ENCODE measurements around the gene HIVEP3.

The HIVEP3 gene

DNA sequence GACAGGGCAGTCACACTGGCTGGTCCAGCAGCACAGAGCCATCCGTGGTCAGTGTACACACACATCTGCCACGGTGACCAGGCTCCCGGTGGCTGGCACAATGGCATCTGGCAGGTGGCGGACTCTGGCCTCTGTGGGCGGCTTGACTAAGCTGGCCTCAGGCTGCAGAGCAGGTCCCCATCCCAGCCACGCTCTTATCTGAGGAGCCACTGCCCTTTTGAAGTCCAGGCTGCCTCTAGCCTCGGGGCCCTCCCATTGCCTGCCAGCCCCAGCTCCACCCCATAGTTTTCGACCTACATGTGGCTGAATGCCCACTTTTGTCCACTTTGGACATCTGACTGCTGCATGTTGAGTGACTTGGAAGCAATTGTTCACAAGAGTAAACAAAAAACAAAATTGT lies 404.3 kb downstream of the HIVEP3 start:
- H3K4me1 Mint-ChIP-seq: peaks cover 17% of the 10 kb centered on the region
- DNase-seq (no peak), ATAC-seq (no peak)

DNA sequence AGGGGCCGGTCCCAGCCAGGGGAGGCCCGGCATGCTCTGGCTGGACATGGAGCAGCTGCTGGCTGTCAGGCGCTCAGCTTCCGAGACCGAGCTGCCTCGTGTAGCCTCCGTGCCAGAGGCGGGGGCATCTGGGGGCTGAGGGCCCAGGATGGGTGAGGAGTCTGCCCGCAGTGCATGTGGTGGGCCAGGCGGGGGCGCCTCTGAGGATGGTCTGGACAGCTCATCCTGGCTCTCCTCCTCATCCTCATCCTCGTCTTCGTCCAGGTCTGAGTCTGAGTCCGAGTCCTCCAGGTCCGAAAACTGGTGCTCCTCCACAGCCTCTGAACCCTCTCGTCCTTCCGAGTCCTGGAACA lies 405.4 kb downstream of the HIVEP3 start:
- peaks cover 17% of the 10 kb centered on the region for H3K4me1 Mint-ChIP-seq
- no peaks in the 10 kb centered on the region for H3K9me3 Mint-ChIP-seq
- no peaks in the 10 kb centered on the region for H3K27me3 Mint-ChIP-seq
- ATAC-seq (no peak), DNase-seq (no peak)
- no peak overlapping the region for H3K4me3 Mint-ChIP-seq
- no peak overlapping the region for H3K27ac Mint-ChIP-seq

More for the DNA sequence above, 404.3 kb downstream of the HIVEP3 start:
- H3K4me3 Mint-ChIP-seq: no peak overlapping the region
- no peak overlapping the region for H3K27ac Mint-ChIP-seq
- H3K27me3 Mint-ChIP-seq: no peaks in the 10 kb centered on the region
- H3K9me3 Mint-ChIP-seq: no peaks in the 10 kb centered on the region

DNA sequence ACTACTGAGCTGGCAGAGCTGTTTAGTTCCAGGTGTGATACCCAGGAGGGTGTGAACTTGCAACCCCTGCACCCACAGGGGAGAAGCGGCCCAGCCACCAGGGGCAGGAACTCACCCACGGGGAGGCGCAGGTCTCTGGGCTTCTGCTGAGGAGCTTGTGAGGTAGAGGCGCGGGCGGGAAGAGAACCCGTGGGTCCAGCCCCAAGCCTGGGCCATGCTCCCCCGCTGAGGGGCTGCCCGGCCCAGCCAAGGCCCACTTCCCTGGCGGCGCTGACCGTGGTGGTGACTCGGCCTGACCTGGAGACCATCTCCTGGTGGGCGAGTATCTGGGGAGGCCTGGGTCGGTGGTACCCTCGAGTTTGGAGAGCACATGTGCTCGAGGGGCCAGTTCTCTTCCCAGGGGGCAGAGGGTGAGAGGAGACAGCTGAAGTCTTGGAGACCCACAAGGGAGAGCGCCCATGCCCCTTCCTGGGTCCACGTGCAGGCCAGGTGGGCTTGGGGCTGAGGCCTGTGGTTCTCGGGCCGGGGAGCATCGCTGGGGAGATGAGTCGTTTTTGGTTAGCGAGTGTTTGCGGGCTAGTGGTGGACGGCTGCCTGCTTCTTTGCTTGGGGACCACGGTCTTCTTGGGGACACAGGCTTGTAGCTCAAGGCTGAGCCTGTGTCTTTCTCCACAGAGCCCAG lies 405.9 kb downstream of the HIVEP3 start:
- no peaks in the 10 kb centered on the region for H3K27me3 Mint-ChIP-seq
- H3K4me3 Mint-ChIP-seq: no peak overlapping the region
- no peak for DNase-seq
- no peak overlapping the region for H3K27ac Mint-ChIP-seq
- peaks cover 17% of the 10 kb centered on the region for H3K4me1 Mint-ChIP-seq
- H3K9me3 Mint-ChIP-seq: no peaks in the 10 kb centered on the region
- no peak for ATAC-seq

DNA sequence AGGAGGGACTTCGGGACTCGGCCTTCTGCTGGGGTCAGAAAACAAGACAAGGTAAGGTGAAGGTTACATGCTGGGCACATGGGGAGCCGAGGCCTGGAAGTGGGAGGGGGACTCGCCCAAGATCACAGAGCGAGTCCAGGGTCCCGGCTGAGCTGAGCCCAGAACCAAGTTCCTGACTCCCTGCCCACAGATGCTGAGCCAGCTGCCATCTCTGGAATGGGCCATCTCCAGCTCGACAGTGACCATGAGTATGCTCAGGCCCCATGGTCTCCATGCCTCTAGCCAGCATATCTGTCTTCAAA lies 407.5 kb downstream of the HIVEP3 start:
- no peak overlapping the region for H3K4me3 Mint-ChIP-seq
- H3K4me1 Mint-ChIP-seq: peaks cover 8% of the 10 kb centered on the region
- no peaks in the 10 kb centered on the region for H3K9me3 Mint-ChIP-seq
- DNase-seq (no peak), ATAC-seq (no peak)
- H3K27me3 Mint-ChIP-seq: no peaks in the 10 kb centered on the region
- peak overlapping the region in 1 of 2 donors; percentile 4 for H3K27ac Mint-ChIP-seq

DNA sequence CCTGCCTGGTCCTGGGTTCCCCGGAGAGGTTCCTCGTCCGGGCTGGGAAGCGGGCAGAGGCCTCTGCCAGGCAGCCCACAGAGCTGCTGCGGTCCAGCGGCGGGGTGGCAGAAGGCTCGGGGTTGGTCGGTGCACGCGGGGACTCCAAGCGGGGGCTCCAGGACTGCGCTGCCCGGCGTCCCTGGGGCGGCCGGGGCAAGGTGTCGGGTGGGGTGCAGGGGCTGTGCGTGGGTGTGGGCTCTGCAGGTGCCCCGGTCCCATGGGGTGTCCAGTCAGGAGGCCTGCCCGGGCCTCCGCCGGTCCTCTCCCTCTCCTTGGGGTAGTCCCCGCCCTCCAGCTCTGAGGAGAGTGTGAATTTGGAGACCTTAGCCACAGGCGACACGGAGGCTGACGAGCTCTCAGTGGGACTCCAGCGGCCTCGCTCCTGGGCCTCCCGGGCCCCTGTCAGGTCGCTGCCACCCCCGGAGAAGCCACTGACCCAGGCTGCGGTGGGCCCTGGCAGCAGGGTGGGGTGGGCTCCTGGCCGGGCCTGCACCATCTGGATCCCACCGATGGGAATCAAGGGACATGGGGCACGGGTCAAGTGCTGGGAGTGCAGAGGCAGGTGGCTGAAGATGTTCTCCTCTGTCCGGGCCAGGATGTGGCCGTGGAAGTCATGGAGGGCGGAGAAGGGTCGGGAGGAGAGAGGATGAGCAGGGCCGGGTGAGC lies 408.0 kb downstream of the HIVEP3 start:
- ATAC-seq (peak; percentile 68), DNase-seq (no peak)
- no peak overlapping the region for H3K4me3 Mint-ChIP-seq
- peaks cover 6% of the 10 kb centered on the region for H3K4me1 Mint-ChIP-seq
- no peaks in the 10 kb centered on the region for H3K9me3 Mint-ChIP-seq
- H3K27me3 Mint-ChIP-seq: no peaks in the 10 kb centered on the region
- H3K27ac Mint-ChIP-seq: peak overlapping the region in 1 of 2 donors; percentile 4

DNA sequence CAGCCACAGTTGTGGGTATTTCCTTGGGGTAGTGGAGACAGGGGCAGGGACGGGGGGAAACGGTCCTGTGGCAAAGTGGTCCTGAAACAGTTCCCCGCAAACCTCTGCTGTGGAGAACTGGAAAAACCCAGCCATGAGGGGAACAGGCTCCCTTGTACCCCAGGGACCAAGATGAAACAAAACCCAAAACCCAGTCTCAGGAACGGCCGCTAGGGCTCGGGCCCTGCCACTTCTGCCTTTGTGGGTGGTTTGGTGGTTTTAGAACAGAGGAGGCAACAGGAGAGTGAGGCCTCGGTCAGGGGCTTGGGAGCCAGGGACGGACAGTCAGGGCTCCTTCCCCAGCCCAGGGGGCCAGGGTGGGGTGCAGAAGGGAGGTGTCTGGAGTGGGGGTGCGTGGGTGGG lies 409.5 kb downstream of the HIVEP3 start:
- Mint-ChIP-seq H3K4me1 (peaks cover 16% of the 10 kb centered on the region), H3K27me3 (no peaks in the 10 kb centered on the region), H3K27ac (no peak overlapping the region), H3K9me3 (no peaks in the 10 kb centered on the region), H3K4me3 (no peak overlapping the region)
- DNase-seq: no peak
- no peak for ATAC-seq

DNA sequence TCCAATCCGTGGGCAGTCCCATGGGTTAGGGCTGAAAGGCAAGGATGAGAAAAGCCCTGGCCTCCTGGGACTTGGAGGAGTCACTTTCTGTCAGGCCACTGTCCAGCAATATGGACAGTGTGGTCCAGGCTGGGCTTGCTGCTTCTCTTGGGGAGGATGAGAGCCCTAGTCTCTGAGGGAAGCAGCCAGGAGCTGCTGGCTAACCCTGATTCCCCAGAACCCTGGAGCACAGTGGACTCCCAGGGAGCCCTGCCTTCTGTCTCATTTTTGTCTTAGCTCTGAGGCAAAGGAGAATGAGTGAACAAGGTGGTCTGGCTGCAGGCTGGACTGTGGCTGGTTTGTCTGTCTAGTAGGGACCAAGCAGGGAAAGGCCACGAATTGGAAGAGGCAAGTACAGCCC lies 410.4 kb downstream of the HIVEP3 start:
- H3K4me1 Mint-ChIP-seq: peaks cover 20% of the 10 kb centered on the region
- ATAC-seq (no peak), DNase-seq (no peak)
- no peaks in the 10 kb centered on the region for H3K27me3 Mint-ChIP-seq
- H3K9me3 Mint-ChIP-seq: no peaks in the 10 kb centered on the region
- H3K4me3 Mint-ChIP-seq: no peak overlapping the region
- H3K27ac Mint-ChIP-seq: no peak overlapping the region

DNA sequence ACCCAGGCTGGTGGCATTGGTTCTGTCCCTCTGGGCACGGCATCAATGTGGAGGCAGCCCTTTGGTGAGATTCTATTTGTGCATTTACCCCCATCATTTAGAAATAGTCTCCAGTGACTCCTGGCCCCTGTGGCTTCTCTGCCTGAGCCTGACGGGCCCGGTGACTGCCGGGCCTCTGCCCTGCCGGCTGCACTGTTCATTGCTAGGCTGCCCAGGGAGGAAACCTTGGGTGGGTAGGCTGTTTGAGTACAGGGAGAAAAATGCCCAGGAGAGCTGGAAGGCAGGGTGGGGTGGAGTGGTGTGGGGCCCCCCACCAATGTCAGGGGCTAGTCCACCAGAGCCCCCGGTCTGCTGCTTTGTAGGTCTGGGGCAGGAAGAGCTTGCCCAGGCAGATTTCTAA lies 410.9 kb downstream of the HIVEP3 start:
- no peaks in the 10 kb centered on the region for H3K9me3 Mint-ChIP-seq
- DNase-seq: no peak
- no peaks in the 10 kb centered on the region for H3K27me3 Mint-ChIP-seq
- H3K27ac Mint-ChIP-seq: peak overlapping the region in 1 of 2 donors; percentile 75
- H3K4me3 Mint-ChIP-seq: no peak overlapping the region
- H3K4me1 Mint-ChIP-seq: peaks cover 20% of the 10 kb centered on the region
- ATAC-seq: no peak

DNA sequence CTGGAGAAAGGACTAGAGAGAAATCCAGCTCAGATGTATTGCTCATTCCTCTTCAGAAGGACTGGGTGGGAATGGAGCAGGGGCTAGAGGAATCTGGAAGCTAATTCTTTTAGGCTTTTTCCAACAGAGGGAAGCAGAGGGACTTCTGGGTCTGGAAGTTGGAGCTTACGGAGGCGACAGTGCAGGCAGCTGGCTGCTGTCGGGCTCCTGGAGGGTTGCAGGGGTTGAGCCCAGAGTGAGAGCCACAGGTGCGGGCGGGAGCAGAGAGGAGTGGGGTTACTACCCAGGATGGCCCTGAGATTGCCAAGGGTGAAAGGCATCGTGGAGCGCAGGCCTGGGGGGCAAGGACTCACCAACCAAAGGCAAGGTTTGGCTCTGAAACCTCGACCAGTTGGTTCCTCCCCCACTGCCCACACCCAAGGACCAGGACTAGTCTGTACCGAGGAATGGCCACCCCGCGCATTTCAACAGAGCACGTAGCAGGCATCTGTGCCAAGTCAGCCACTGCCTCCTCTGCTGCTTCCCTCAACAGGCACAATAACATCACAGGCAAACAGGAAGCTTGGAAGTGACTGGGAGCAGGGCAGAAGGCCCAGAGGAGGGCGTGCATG lies 411.5 kb downstream of the HIVEP3 start:
- Mint-ChIP-seq H3K27ac (peak overlapping the region in 1 of 2 donors; percentile 75), H3K4me1 (peaks cover 20% of the 10 kb centered on the region), H3K4me3 (no peak overlapping the region), H3K9me3 (no peaks in the 10 kb centered on the region), H3K27me3 (no peaks in the 10 kb centered on the region)
- no peak for DNase-seq
- ATAC-seq: no peak

DNA sequence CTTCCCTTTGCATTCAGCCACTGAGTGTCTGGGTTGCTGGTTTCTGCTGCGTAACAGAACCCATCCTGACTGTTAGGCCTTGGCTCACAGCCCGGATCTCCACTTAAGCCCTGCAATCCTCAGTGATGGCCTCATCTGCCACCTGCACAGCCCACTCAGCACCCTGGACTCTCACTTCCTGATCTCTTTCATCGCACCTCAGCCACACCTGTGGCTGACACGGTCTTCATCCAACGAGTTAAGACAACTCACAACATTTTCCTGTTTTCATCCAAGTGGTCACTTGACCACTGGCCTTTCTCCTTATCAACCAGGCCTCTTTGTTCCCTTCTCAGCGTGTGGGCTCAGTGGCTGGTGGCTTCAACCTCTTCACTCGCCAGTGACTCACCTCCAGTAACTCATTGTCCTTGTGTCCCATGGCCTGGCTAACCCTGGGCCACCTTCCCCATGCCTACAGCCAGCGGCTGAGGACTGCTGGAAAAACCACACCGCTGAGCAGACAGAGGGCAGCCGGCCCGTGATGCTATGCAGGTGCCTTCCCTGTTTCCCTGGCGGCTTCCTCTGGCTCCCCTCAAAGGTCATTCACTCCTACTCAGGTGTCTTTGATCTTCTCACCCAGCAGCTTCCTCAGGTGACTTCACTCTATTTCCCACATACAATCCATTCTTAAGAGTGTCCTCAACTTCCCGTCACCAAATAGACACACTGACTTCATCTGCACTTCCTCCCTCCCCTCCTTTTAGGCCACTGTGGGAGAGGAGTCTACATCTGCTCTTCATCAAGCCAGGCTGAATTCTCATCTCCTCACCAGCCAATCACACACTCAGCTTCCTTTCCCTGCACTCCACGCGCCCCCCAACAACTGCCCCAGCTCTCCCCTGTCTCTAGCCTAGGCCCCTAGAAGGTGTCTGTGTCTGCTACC lies 414.3 kb downstream of the HIVEP3 start:
- H3K27me3 Mint-ChIP-seq: no peaks in the 10 kb centered on the region
- H3K27ac Mint-ChIP-seq: peak overlapping the region in 1 of 2 donors; percentile 71
- ATAC-seq (no peak), DNase-seq (no peak)
- H3K4me3 Mint-ChIP-seq: no peak overlapping the region
- no peaks in the 10 kb centered on the region for H3K9me3 Mint-ChIP-seq
- peaks cover 14% of the 10 kb centered on the region for H3K4me1 Mint-ChIP-seq

DNA sequence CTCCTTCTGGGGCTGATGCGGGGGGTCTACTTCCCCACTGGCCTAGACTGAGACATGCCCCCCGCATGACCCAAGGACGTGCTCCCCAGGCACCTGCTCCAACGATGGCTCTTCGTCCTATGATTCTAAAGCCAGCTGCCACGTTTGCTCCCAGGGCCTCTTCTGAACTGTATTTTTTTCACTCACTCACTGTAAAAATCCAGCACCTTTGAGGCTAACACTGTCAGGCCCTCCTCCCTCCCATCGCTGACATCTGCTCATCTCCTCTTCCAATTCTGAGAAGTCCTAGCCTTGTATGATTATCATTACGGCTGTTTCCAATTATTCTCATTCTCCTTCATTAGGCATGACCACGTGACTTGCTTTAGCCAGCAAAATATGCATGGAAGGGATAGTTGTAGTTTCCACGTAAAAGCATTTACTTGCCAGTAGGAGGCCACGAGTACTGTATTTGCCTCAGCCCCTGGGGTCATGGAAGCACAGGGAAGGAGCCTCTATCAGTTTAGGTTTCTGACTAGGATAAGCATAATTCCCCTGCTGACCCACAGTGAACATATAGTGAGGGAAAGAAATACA lies 415.1 kb downstream of the HIVEP3 start:
- H3K4me1 Mint-ChIP-seq: peaks cover 14% of the 10 kb centered on the region
- no peaks in the 10 kb centered on the region for H3K9me3 Mint-ChIP-seq
- H3K27ac Mint-ChIP-seq: peak overlapping the region in 1 of 2 donors; percentile 21
- no peak overlapping the region for H3K4me3 Mint-ChIP-seq
- ATAC-seq (no peak), DNase-seq (no peak)
- peaks cover 4% of the 10 kb centered on the region for H3K27me3 Mint-ChIP-seq

DNA sequence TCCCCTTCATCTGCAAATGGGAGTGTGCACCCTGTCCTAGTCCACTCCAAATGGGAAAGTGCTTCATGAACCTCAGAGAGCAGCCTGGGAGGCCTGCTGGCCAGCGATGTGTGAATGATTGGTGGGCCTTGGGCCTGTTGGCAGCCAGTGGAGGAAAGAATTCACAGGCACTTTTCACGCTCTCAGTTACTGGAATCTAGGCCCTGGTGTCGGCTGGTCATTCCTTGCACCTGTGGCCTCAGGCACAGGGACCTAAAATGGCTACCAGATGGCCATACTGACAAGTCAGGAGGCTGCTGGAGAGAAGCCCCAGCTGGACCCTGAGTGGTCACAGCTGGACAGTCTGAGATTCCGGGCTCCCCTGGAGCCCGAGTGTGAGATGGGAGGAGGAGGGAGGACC lies 415.8 kb downstream of the HIVEP3 start:
- peaks cover 11% of the 10 kb centered on the region for H3K27me3 Mint-ChIP-seq
- H3K4me3 Mint-ChIP-seq: no peak overlapping the region
- peaks cover 19% of the 10 kb centered on the region for H3K4me1 Mint-ChIP-seq
- no peak overlapping the region for H3K27ac Mint-ChIP-seq
- ATAC-seq: no peak
- no peak for DNase-seq
- H3K9me3 Mint-ChIP-seq: no peaks in the 10 kb centered on the region

DNA sequence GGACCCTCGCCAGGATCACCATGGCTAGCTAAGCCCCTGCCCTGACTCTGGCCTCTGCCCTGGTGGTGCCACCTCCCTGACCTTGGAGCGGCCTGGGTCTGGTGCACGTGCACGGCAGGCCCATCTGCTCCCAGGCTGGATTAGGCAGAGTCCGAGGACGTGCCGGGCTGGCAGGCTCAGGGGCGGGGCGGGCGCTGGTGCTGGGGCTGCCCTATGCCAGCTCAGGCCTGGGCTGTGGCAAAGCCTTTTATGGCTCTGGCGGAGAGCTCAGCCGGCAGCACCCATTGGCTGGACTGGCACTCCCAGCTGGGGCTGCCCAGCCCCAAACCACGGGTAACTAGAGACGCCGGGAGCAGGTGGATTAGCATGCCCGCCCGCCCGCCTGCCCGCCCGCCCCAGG lies 417.1 kb downstream of the HIVEP3 start:
- no peak for DNase-seq
- Mint-ChIP-seq H3K4me3 (no peak overlapping the region), H3K27ac (no peak overlapping the region), H3K9me3 (no peaks in the 10 kb centered on the region), H3K27me3 (peaks cover 24% of the 10 kb centered on the region), H3K4me1 (peaks cover 19% of the 10 kb centered on the region)
- no peak for ATAC-seq

DNA sequence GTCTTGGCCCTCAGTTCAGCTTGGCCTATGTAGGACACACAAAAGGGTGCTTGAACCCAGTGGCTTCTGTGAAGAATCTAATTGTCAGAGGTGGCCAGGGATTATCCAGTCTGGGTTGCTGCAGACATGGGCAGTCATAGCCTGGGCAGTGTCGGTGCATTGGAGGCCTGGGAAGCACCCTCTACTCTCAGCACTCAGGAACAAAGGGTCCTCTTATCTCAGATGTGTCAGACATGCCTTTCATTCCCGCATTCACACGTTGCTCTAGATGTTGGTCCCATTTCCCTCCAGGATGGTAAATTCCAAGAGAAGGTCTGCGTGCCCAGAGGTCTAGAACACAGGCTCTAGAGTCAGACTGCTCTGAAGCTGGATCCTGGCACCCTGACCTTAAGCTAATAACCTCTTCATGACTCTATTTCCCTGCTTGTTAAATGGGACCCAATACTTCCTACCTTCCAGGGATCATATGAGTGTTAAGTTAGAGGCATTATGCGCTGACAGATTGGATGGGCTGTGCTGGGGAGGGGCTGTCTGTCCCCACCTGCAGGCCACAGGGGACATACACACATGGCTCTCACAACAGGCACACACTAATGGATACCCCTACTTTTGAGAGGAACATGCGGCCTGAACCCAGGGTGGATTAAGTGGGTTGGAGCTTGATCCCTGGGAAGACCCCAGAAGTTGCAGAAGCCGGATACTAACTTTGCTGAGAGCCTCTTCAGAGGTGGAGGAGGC lies 417.8 kb downstream of the HIVEP3 start:
- no peaks in the 10 kb centered on the region for H3K9me3 Mint-ChIP-seq
- H3K27ac Mint-ChIP-seq: no peak overlapping the region
- no peak for DNase-seq
- peak overlapping the region in 1 of 2 donors; percentile 3 for H3K4me3 Mint-ChIP-seq
- no peak for ATAC-seq
- peaks cover 24% of the 10 kb centered on the region for H3K27me3 Mint-ChIP-seq
- H3K4me1 Mint-ChIP-seq: peaks cover 19% of the 10 kb centered on the region

DNA sequence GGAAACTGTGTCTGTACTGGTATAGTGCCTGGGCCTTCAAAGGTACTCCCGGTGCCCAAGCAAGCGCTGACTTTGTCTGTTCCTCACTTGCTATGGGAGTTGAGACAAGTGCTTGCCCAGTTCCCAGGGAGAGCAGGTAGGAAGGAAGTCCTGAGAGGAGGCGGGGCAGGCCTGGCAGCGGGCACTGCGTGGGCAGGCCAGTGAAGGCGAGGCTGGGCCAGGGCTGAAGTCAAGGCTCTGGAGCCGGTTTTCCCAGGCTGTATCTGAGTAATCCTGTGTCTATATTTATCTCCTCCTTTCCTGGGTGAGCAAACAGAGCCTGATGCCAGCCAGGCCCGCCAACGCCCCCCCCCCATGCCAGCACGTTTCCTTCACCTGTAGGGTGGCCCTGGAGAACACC lies 418.3 kb downstream of the HIVEP3 start:
- no peak for DNase-seq
- Mint-ChIP-seq H3K27ac (no peak overlapping the region), H3K4me3 (no peak overlapping the region), H3K9me3 (no peaks in the 10 kb centered on the region), H3K27me3 (peaks cover 30% of the 10 kb centered on the region), H3K4me1 (peaks cover 25% of the 10 kb centered on the region)
- no peak for ATAC-seq
